DOHH2 (cell line): ENCODE data around the gene TCP11L1.
"Not testable (repeated sequence)": the region's sequence is repeated elsewhere in the genome, so short reads cannot be mapped to it uniquely, and the experiment has no call there.

Experiments used
- H3F3A ChIP-seq: fragments of 200-600 bp; sonication (generic), shearing (Covaris generic); 2 replicates; pipeline ENCODE4 v1.6.0; 2016; ENCODE audit warnings: antibody characterized with exemption, mild to moderate bottlenecking; ENCODE audit not compliant: control insufficient read depth, insufficient read depth
- H3K27ac ChIP-seq: fragments of 200-600 bp; sonication (generic); 2 replicates; pipeline ENCODE4 v1.5.1; 2014; ENCODE audit warnings: low read depth, mild to moderate bottlenecking, low read length, moderate library complexity
- H3K27me3 ChIP-seq: fragments of 200-600 bp; sonication (generic); 2 replicates; pipeline ENCODE4 v1.6.1; 2014; ENCODE audit warnings: mild to moderate bottlenecking, low read length, mixed read lengths; ENCODE audit not compliant: control insufficient read depth
- H3K36me3 ChIP-seq: fragments of 200-600 bp; sonication (generic); 2 replicates; pipeline ENCODE4 v1.6.1; 2014; ENCODE audit warnings: mild to moderate bottlenecking, low read length, moderate library complexity, mixed read lengths; ENCODE audit not compliant: control insufficient read depth
- H3K4me1 ChIP-seq: fragments of 200-600 bp; sonication (generic); 2 replicates; pipeline ENCODE4 v1.6.1; 2014; ENCODE audit warnings: mild to moderate bottlenecking, low read length, mixed read lengths; ENCODE audit not compliant: control insufficient read depth
- H3K4me2 ChIP-seq: fragments of 200-600 bp; sonication (generic); 2 replicates; pipeline ENCODE4 v1.6.0; 2014; ENCODE audit warnings: mild to moderate bottlenecking, low read length, moderate library complexity
- H3K4me3 ChIP-seq: fragments of 200-600 bp; sonication (generic); 2 replicates; pipeline ENCODE4 v1.5.1; 2014; ENCODE audit warnings: mild to moderate bottlenecking, low read length, mixed read lengths
- H3K79me2 ChIP-seq: fragments of 200-600 bp; sonication (generic); 2 replicates; pipeline ENCODE4 v1.6.1; 2014; ENCODE audit warnings: mild to moderate bottlenecking, low read length, mixed read lengths; ENCODE audit not compliant: control insufficient read depth
- H3K9me2 ChIP-seq: fragments of 200-600 bp; sonication (generic); replicated peaks from 2 replicates; pipeline ENCODE4 v1.6.1; 2014; ENCODE audit warnings: mild to moderate bottlenecking, low read length, mixed read lengths; ENCODE audit not compliant: control insufficient read depth
- H3K9me3 ChIP-seq: fragments of 200-600 bp; sonication (generic); 2 replicates; pipeline ENCODE4 v1.6.1; 2014; ENCODE audit warnings: antibody characterized with exemption, low read length, mixed read lengths; ENCODE audit not compliant: control insufficient read depth, insufficient read depth
- H4K20me1 ChIP-seq: fragments of 200-600 bp; sonication (generic); 2 replicates; pipeline ENCODE4 v1.6.0; 2014; ENCODE audit warnings: low read depth, mild to moderate bottlenecking, antibody characterized with exemption, low read length, moderate library complexity; ENCODE audit not compliant: control insufficient read depth, insufficient read depth
- EZH2phosphoT487 ChIP-seq: fragments of 200-600 bp; sonication (generic); IDR thresholded peaks from 2 replicates; pipeline ENCODE4 v1.6.1; 2017; ENCODE audit warnings: borderline replicate concordance, mild to moderate bottlenecking, antibody characterized with exemption, low read length, moderate library complexity, mixed read lengths
- TF ChIP-seq, protein P1 (sequence below): fragments of 200-600 bp; sonication (generic); IDR thresholded peaks from one replicate; pipeline ENCODE4 v1.5.1; 2014; ENCODE audit warnings: antibody characterized with exemption, mild to moderate bottlenecking, low read depth, low read length; ENCODE audit not compliant: poor library complexity, severe bottlenecking

TCP11L1 gene

DNA sequence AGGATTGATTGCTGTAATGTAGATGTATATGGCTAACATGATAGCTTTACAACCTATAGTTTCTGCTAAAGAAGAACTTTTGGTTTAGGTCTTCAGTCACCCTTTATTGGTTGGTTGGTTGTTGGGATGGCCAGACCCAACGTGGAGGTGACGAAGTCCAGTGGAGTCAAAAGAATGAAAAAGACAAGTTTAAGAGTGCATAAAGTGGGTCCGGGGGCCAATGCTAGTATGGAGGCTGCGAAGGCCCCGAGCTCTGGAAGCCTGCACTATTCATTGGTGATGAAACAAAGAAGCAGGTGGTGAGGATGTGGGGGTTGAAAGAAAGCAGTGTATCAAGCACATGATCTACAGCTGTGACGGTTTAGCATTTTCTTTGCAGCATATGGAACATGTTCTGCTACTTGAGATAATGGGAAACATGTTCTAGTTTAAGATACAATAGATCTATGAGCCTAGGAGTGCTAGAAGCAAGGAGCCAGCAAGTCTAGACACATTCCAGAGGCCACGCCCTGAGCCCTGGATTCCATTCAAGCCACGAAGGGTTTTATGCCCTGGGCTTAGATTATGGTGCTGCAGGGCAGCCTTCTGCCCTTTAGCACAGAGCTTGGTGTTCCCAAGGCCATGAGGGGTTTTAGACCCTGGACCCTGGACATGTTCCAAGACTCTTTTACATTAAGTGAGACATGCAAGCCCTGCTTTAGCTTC, 6.3 kb downstream of the TCP11L1 start:
- H3K9me3 ChIP-seq: no peaks in the 10 kb centered on the region
- no peaks in the 10 kb centered on the region for H3K9me2 ChIP-seq
- H4K20me1 ChIP-seq: no peaks in the 10 kb centered on the region
- H3F3A ChIP-seq: no peaks in the 10 kb centered on the region
- no peaks in the 10 kb centered on the region for H3K27me3 ChIP-seq
- H3K79me2 ChIP-seq: no peaks in the 10 kb centered on the region
- H3K4me3 ChIP-seq: no peak overlapping the region
- H3K27ac ChIP-seq: no peak overlapping the region
- no peak overlapping the region for H3K4me2 ChIP-seq
- H3K36me3 ChIP-seq: peaks cover 18% of the 10 kb centered on the region
- TF ChIP-seq EZH2phosphoT487: no peak
- TF ChIP-seq, protein P1, sequence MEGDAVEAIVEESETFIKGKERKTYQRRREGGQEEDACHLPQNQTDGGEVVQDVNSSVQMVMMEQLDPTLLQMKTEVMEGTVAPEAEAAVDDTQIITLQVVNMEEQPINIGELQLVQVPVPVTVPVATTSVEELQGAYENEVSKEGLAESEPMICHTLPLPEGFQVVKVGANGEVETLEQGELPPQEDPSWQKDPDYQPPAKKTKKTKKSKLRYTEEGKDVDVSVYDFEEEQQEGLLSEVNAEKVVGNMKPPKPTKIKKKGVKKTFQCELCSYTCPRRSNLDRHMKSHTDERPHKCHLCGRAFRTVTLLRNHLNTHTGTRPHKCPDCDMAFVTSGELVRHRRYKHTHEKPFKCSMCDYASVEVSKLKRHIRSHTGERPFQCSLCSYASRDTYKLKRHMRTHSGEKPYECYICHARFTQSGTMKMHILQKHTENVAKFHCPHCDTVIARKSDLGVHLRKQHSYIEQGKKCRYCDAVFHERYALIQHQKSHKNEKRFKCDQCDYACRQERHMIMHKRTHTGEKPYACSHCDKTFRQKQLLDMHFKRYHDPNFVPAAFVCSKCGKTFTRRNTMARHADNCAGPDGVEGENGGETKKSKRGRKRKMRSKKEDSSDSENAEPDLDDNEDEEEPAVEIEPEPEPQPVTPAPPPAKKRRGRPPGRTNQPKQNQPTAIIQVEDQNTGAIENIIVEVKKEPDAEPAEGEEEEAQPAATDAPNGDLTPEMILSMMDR: no peak
- H3K4me1 ChIP-seq: peaks cover 17% of the 10 kb centered on the region

DNA sequence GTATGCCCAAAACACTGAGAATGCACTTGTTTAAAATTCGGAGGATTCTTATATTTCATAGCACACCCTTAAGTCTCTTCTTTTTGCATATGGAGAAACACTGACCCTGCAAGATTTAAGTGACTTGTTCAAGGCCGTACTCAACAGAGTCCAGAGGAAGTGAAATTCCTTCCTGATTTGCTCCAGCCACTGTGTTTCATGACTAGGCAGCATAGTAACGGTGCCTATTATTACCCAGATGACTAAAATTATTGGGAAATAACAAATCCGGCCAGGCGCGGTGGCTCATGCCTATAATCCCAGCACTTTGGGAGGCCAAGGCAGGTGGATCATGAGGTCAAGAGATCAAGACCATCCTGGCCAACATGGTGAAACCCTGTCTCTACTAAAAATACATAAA, 9.3 kb downstream of the TCP11L1 start:
- H3K4me3 ChIP-seq, H4K20me1 ChIP-seq, H3K9me3 ChIP-seq, H3F3A ChIP-seq, H3K27me3 ChIP-seq, H3K4me2 ChIP-seq, H3K9me2 ChIP-seq, H3K79me2 ChIP-seq, H3K27ac ChIP-seq: not testable (repeated sequence)
- H3K36me3 ChIP-seq: peaks cover 18% of the 10 kb centered on the region
- peaks cover 22% of the 10 kb centered on the region for H3K4me1 ChIP-seq

DNA sequence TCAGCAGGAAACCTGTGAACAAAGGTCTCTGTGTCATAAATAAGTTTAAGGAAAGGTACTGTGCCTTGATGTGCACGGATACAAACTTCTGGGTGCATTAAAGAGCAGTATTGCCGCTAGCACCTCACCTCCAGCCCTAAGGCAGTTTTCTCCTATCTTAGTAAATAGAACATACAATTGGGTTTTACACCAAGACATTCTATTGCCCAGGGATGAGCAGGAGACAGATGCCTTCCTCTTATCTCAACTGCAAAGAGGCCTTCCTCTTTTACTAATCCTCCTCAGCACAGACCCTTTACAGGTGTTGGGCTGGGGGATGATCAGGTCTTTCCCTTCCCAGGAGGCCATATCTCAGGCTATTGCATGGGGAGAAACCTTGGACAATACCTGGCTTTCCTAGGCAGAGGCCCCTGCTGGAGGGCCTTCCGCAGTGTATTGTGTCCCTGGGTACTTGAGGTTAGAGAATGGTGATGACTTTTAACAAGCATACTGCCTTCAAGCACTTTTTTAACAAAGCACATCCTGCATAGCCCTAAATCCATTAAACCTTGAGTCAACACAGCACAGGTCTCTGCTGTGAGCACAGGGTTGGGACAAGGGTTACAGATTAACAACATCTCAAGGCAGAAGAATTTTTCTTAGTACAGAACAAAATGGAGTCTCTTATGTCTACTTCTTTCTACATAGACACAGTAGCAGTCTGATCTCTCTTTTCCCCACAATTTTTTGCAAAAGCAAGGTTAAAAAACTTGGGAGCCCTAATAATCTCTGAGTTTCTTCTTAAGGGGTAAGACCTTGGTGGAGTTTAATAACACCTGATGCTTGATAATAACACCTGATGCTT, 10.4 kb downstream of the TCP11L1 start:
- not testable (repeated sequence) for H3K27ac ChIP-seq, H3K27me3 ChIP-seq, H3K4me2 ChIP-seq, H3K4me3 ChIP-seq, H3K9me2 ChIP-seq, H3K79me2 ChIP-seq, H4K20me1 ChIP-seq, H3K9me3 ChIP-seq, H3F3A ChIP-seq
- Histone ChIP-seq H3K36me3 (peaks cover 12% of the 10 kb centered on the region), H3K4me1 (peaks cover 22% of the 10 kb centered on the region)

DNA sequence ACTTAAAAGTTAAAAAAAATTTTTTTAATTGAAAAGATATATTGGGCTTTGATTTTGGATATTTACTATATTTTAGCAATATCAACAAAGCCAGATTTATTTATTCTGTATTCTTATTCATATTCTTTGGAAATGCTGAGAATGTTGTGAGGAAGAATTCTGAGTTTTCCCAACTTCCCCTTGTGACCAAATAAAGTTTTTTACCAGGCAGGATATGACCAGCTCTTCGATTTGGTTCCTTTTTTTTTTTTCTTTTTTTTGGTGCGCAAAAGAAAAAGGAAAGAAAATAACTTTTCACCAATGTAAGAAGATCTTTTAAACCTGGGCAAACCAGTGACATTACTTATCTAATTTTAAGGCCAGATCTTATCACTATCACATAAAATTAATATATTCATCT, 12.9 kb downstream of the TCP11L1 start:
- Histone ChIP-seq H3K4me2 (no peak overlapping the region), H3K27me3 (no peaks in the 10 kb centered on the region), H3K36me3 (peaks cover 10% of the 10 kb centered on the region), H3K9me3 (no peaks in the 10 kb centered on the region), H4K20me1 (no peaks in the 10 kb centered on the region), H3K9me2 (no peaks in the 10 kb centered on the region), H3K79me2 (no peaks in the 10 kb centered on the region), H3K4me1 (peaks cover 22% of the 10 kb centered on the region), H3F3A (no peaks in the 10 kb centered on the region), H3K27ac (no peak overlapping the region), H3K4me3 (no peak overlapping the region)
- no peak for TF ChIP-seq EZH2phosphoT487
- TF ChIP-seq, protein P1: no peak
